ENCODE measurements around the gene NOTCH2. TPM values are rescaled to one million over a fixed set of nuclear protein-coding genes. Genes with fewer than 3 reads are reported as not detected.

The NOTCH2 gene
- total RNA-seq, 1 experiment from 2014 or later = 62.9 TPM

DNA sequence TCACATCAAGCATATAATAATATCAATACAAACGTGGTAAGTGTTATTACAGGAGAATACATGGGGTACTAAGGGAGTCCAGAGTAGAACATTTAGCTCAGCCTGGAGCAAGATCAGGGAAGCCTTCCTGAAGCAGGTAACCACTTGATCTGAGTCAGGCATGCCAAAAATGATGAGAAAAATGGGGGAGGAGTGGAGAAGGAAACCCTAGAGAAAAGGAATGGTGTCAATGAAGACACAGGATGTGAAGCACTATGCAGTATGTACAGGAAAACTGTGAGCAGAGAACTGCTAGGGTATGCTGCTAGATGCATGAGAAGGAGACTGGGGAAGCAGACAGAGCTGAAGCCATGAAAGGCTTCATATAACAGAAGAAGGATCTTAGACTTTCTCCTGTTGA, 84.7 kb downstream of the NOTCH2 start:
- Histone ChIP-seq H3K36me3 (ENCODE audit: control insufficient read depth in 1 of 2, insufficient read depth in 2 of 2, low read length in 2 of 2) (no peaks in the 10 kb centered on the region), H2AFZ (ENCODE audit: low read depth, low read length, poor library complexity, severe bottlenecking) (no peak overlapping the region), H3K9me3 (ENCODE audit: control insufficient read depth in 1 of 2, insufficient read depth in 1 of 2, low read depth in 1 of 2, low read length in 2 of 2) (no peaks in the 10 kb centered on the region), H4K20me1 (ENCODE audit: insufficient read depth) (no peaks in the 10 kb centered on the region), H3K79me2 (ENCODE audit: insufficient read depth, low read length) (no peaks in the 10 kb centered on the region), H3K9ac (ENCODE audit: low read length) (no peak overlapping the region), H3K4me2 (ENCODE audit: low read length) (no peak overlapping the region), H3K9me2 (ENCODE audit: insufficient read depth) (no peaks in the 10 kb centered on the region), H3K27ac (ENCODE audit: low read depth, low read length) (no peak overlapping the region), H3K4me3 (replicated peaks in 1 of 2; ENCODE audit: low read depth in 1 of 2, low read length in 2 of 2) (no peak overlapping the region), H3K4me1 (ENCODE audit: control insufficient read depth in 1 of 2, insufficient read depth in 2 of 2, low read length in 2 of 2) (no peaks in the 10 kb centered on the region), H3K27me3 (ENCODE audit: insufficient read depth, low read length) (no peaks in the 10 kb centered on the region)
- DNase-seq (ENCODE audit: low read depth, low spot score) (no peak), ATAC-seq (no peak)
- CTCF ChIA-PET = no interaction called here
- TF ChIP-seq SP1 (IDR thresholded peaks at IDR 0.05; ENCODE audit: low read depth) = no peak
- TF ChIP-seq, protein P1, sequence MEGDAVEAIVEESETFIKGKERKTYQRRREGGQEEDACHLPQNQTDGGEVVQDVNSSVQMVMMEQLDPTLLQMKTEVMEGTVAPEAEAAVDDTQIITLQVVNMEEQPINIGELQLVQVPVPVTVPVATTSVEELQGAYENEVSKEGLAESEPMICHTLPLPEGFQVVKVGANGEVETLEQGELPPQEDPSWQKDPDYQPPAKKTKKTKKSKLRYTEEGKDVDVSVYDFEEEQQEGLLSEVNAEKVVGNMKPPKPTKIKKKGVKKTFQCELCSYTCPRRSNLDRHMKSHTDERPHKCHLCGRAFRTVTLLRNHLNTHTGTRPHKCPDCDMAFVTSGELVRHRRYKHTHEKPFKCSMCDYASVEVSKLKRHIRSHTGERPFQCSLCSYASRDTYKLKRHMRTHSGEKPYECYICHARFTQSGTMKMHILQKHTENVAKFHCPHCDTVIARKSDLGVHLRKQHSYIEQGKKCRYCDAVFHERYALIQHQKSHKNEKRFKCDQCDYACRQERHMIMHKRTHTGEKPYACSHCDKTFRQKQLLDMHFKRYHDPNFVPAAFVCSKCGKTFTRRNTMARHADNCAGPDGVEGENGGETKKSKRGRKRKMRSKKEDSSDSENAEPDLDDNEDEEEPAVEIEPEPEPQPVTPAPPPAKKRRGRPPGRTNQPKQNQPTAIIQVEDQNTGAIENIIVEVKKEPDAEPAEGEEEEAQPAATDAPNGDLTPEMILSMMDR (IDR thresholded peaks at IDR 0.05 in 2 of 3, conservative IDR thresholded peaks at IDR 0.05 in 1 of 3; ENCODE audit: borderline replicate concordance in 1 of 3, insufficient read depth in 1 of 3, low read depth in 2 of 3, low read length in 2 of 3) = no peak
- no peak for TF ChIP-seq EZH2 (IDR thresholded peaks at IDR 0.05)
- TF ChIP-seq EGR1 (IDR thresholded peaks at IDR 0.05; ENCODE audit: low read depth) = no peak
- no peak for TF ChIP-seq SIN3A (IDR thresholded peaks at IDR 0.05; ENCODE audit: low read depth)
- TF ChIP-seq CEBPB (IDR thresholded peaks at IDR 0.05; ENCODE audit: low read depth) = no peak
- TF ChIP-seq TCF7L2 (IDR thresholded peaks at IDR 0.05; ENCODE audit: borderline replicate concordance, extremely low read depth, insufficient read depth, insufficient read length) = no peak
- no peak for TF ChIP-seq RAD21 (IDR thresholded peaks at IDR 0.05; ENCODE audit: low read depth)
- TF ChIP-seq FOSL1 (IDR thresholded peaks at IDR 0.05; ENCODE audit: low read depth) = no peak
- POLR2A ChIA-PET = no interaction called here
- RAD21 ChIA-PET (ENCODE audit: low non-redundant PET in 1 of 2, low total read pairs in 2 of 2, uncharacterized antibody in 2 of 2, unreplicated experiment in 2 of 2) = no interaction called here
- BruUV-seq (replicated peaks) = no TSS peak
- intact Hi-C loops (cut with micrococcal nuclease) = no loop called here

Data from HCT116 (cell line).